HepG2 (cell line): ENCODE measurements around the gene GDF11. TPM values are rescaled to one million over a fixed set of nuclear protein-coding genes. Genes with fewer than 3 reads are reported as not detected.

ENCODE experiments used
- ETV5 ChIP-seq: IDR thresholded peaks from 2 replicates; pipeline ENCODE4 v1.6.1; 2018; ENCODE audit warnings: missing biosample characterization, missing genetic modification reagents, inconsistent platforms, borderline replicate concordance
- ETV6 ChIP-seq: sonication (generic); formaldehyde crosslinking; conservative IDR thresholded peaks from 2 replicates; pipeline ENCODE4 v1.4.0; 2020; ENCODE audit warnings: missing genetic modification reagents
- KAT2B ChIP-seq: fragments of 150-350 bp; IDR thresholded peaks from 2 replicates; pipeline ENCODE4 v1.6.1; 2014; ENCODE audit warnings: low read depth, low read length, borderline replicate concordance
- KDM6A ChIP-seq: IDR thresholded peaks from 2 replicates; pipeline ENCODE4 v1.6.1; 2016; ENCODE audit warnings: low read depth
- SP140L ChIP-seq: sonication (generic); formaldehyde crosslinking; IDR thresholded peaks from 2 replicates; pipeline ENCODE4 v1.4.0; 2020; ENCODE audit warnings: missing genetic modification reagents, borderline replicate concordance
- ZFP1 ChIP-seq: IDR thresholded peaks from 2 replicates; pipeline ENCODE4 v1.6.1; 2016
- ZNF124 ChIP-seq: sonication (generic); formaldehyde crosslinking; IDR thresholded peaks from 2 replicates; pipeline ENCODE4 v1.4.0; 2020; ENCODE audit warnings: missing genetic modification reagents
- polyA plus RNA-seq, 8 experiments: library from polyadenylated mRNA; depleted of rRNA in 3 of 8; stranded (reverse) in 7 of 8; unstranded in 1 of 8; fragments of >200 nt; fragmentation: Illumina TruSeq in 4 of 8; extraction: Trizol in 4 of 8; gene quantifications; 2 replicates each; pipeline versions ENCODE4 v1.2.1 to v1.2.3, GENCODE V29; 2011 to 2016; ENCODE audit warnings: low read depth in 4 of 8, missing spikeins in 1 of 8, mixed read lengths in 1 of 8; ENCODE audit not compliant: insufficient read depth in 1 of 8
- total RNA-seq, 5 experiments: library from RNA; depleted of rRNA; stranded (reverse); fragments of >200 nt; fragmentation: Illumina TruSeq; extraction: Trizol; gene quantifications; 2 replicates each; pipeline ENCODE4 v1.2.3, GENCODE V29; 2016; ENCODE audit warnings: low read depth in 1 of 5
- TF ChIP-seq, protein P1 (sequence below): sonication (generic); formaldehyde crosslinking; IDR thresholded peaks from 2 replicates; pipeline ENCODE4 v1.4.0; 2020; ENCODE audit warnings: missing genetic modification reagents
- TF ChIP-seq, protein P2 (sequence below): sonication (generic); formaldehyde crosslinking; IDR thresholded peaks from 2 replicates; pipeline ENCODE4 v1.5.1; 2020; ENCODE audit warnings: mild to moderate bottlenecking, missing genetic modification reagents, borderline replicate concordance
- TF ChIP-seq, protein P3 (sequence below): sonication (generic); formaldehyde crosslinking; IDR thresholded peaks from 2 replicates; pipeline ENCODE4 v1.5.0; 2020; ENCODE audit warnings: mild to moderate bottlenecking, missing genetic modification reagents
- TF ChIP-seq, protein P4 (sequence below): sonication (generic); formaldehyde crosslinking; IDR thresholded peaks from 2 replicates; pipeline ENCODE4 v1.8.1; 2023; ENCODE audit warnings: missing genetic modification reagents, inconsistent platforms, borderline replicate concordance
- TF ChIP-seq, protein P5 (sequence below): IDR thresholded peaks from 2 replicates; pipeline ENCODE4 v1.6.1; 2016; ENCODE audit warnings: low read depth, missing genetic modification reagents, missing compliant biosample characterization
- TF ChIP-seq, protein P6 (sequence below): IDR thresholded peaks from 2 replicates; pipeline ENCODE4 v1.6.1; 2016; ENCODE audit warnings: missing biosample characterization, missing genetic modification reagents, low read depth
- TF ChIP-seq, protein P7 (sequence below): sonication (generic); formaldehyde crosslinking; IDR thresholded peaks from 2 replicates; pipeline ENCODE4 v1.5.0; 2020; ENCODE audit warnings: missing genetic modification reagents

The GDF11 gene
- total and polyA plus RNA-seq, 2 of the 13 experiments (the other 11 are each of a cell fraction or from before 2014, with no cell fraction given) = 0.63 to 1.5 TPM

DNA sequence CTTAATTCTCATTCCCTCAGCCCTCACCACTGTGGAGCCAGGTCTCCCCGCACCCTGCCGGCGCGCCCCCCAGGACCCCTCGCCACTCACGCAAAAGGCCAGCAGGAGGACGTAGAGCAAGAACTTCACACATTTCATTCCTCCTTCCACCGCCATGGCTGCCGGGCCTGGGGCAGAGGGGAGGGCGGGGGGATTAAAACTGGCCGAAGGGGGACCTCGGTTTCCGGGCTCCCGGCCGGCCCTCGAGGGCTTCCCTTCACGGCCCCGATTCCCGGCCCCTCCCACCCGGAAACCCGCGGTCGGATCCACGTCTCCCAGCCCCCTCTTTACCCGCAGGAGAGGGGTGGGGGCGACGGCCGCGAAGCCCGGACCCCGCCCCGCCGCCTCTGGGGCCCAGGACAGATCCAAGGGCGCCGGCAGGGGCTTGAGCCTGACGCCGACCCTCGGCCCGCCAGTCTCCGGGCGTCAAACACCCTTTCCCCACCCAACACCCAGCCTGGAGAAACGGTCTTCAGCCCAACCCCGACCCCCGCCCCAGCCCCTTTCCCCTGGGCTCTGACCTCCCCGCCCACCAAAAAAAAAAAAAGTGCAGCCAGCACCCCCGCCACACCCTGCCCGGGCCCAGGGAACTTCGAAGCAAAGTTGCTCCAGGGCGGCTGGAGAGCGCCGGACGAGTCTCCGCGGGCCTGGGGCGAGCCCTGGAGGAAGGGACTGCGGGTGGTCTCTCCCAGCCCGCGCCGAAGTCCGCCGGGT, 14.6 kb upstream of the GDF11 start (continued):
- TF ChIP-seq, protein P1, sequence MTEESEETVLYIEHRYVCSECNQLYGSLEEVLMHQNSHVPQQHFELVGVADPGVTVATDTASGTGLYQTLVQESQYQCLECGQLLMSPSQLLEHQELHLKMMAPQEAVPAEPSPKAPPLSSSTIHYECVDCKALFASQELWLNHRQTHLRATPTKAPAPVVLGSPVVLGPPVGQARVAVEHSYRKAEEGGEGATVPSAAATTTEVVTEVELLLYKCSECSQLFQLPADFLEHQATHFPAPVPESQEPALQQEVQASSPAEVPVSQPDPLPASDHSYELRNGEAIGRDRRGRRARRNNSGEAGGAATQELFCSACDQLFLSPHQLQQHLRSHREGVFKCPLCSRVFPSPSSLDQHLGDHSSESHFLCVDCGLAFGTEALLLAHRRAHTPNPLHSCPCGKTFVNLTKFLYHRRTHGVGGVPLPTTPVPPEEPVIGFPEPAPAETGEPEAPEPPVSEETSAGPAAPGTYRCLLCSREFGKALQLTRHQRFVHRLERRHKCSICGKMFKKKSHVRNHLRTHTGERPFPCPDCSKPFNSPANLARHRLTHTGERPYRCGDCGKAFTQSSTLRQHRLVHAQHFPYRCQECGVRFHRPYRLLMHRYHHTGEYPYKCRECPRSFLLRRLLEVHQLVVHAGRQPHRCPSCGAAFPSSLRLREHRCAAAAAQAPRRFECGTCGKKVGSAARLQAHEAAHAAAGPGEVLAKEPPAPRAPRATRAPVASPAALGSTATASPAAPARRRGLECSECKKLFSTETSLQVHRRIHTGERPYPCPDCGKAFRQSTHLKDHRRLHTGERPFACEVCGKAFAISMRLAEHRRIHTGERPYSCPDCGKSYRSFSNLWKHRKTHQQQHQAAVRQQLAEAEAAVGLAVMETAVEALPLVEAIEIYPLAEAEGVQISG (CRISPR knock-in tag) = no peak
- TF ChIP-seq ETV5 = no peak; the same call in 1 of the 2 replicates
- TF ChIP-seq ZFP1 (CRISPR knock-in tag) = no peak
- TF ChIP-seq, protein P2, sequence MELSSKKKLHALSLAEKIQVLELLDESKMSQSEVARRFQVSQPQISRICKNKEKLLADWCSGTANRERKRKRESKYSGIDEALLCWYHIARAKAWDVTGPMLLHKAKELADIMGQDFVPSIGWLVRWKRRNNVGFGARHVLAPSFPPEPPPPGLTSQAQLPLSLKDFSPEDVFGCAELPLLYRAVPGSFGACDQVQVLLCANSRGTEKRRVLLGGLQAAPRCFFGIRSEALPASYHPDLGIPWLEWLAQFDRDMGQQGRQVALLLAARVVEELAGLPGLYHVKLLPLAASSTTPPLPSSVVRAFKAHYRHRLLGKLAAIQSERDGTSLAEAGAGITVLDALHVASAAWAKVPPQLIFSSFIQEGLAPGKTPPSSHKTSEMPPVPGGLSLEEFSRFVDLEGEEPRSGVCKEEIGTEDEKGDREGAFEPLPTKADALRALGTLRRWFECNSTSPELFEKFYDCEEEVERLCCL (CRISPR knock-in tag) = no peak
- no peak for TF ChIP-seq ETV6 (CRISPR knock-in tag)
- TF ChIP-seq, protein P3, sequence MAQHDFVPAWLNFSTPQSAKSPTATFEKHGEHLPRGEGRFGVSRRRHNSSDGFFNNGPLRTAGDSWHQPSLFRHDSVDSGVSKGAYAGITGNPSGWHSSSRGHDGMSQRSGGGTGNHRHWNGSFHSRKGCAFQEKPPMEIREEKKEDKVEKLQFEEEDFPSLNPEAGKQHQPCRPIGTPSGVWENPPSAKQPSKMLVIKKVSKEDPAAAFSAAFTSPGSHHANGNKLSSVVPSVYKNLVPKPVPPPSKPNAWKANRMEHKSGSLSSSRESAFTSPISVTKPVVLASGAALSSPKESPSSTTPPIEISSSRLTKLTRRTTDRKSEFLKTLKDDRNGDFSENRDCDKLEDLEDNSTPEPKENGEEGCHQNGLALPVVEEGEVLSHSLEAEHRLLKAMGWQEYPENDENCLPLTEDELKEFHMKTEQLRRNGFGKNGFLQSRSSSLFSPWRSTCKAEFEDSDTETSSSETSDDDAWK (CRISPR knock-in tag) = no peak
- TF ChIP-seq, protein P4, sequence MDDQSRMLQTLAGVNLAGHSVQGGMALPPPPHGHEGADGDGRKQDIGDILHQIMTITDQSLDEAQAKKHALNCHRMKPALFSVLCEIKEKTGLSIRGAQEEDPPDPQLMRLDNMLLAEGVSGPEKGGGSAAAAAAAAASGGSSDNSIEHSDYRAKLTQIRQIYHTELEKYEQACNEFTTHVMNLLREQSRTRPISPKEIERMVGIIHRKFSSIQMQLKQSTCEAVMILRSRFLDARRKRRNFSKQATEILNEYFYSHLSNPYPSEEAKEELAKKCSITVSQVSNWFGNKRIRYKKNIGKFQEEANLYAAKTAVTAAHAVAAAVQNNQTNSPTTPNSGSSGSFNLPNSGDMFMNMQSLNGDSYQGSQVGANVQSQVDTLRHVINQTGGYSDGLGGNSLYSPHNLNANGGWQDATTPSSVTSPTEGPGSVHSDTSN (CRISPR knock-in tag) = no peak
- TF ChIP-seq, protein P5, sequence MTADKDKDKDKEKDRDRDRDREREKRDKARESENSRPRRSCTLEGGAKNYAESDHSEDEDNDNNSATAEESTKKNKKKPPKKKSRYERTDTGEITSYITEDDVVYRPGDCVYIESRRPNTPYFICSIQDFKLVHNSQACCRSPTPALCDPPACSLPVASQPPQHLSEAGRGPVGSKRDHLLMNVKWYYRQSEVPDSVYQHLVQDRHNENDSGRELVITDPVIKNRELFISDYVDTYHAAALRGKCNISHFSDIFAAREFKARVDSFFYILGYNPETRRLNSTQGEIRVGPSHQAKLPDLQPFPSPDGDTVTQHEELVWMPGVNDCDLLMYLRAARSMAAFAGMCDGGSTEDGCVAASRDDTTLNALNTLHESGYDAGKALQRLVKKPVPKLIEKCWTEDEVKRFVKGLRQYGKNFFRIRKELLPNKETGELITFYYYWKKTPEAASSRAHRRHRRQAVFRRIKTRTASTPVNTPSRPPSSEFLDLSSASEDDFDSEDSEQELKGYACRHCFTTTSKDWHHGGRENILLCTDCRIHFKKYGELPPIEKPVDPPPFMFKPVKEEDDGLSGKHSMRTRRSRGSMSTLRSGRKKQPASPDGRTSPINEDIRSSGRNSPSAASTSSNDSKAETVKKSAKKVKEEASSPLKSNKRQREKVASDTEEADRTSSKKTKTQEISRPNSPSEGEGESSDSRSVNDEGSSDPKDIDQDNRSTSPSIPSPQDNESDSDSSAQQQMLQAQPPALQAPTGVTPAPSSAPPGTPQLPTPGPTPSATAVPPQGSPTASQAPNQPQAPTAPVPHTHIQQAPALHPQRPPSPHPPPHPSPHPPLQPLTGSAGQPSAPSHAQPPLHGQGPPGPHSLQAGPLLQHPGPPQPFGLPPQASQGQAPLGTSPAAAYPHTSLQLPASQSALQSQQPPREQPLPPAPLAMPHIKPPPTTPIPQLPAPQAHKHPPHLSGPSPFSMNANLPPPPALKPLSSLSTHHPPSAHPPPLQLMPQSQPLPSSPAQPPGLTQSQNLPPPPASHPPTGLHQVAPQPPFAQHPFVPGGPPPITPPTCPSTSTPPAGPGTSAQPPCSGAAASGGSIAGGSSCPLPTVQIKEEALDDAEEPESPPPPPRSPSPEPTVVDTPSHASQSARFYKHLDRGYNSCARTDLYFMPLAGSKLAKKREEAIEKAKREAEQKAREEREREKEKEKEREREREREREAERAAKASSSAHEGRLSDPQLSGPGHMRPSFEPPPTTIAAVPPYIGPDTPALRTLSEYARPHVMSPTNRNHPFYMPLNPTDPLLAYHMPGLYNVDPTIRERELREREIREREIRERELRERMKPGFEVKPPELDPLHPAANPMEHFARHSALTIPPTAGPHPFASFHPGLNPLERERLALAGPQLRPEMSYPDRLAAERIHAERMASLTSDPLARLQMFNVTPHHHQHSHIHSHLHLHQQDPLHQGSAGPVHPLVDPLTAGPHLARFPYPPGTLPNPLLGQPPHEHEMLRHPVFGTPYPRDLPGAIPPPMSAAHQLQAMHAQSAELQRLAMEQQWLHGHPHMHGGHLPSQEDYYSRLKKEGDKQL (CRISPR knock-in tag) = no peak
- no peak for TF ChIP-seq KAT2B
- TF ChIP-seq, protein P6, sequence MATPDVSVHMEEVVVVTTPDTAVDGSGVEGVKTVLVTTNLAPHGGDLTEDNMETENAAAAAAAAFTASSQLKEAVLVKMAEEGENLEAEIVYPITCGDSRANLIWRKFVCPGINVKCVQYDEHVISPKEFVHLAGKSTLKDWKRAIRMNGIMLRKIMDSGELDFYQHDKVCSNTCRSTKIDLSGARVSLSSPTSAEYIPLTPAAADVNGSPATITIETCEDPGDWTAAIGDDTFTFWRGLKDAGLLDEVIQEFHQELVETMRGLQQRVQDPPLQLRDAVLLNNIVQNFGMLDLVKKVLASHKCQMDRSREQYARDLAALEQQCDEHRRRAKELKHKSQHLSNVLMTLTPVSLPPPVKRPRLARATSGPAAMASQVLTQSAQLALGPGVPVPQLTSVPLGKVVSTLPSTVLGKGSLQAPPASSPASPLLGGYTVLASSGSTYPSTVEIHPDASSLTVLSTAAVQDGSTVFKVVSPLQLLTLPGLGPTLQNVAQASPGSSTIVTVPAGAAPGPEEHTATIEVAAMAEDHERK (CRISPR knock-in tag) = no peak
- TF ChIP-seq ZNF124 = no peak
- TF ChIP-seq SP140L (CRISPR knock-in tag) = no peak
- TF ChIP-seq, protein P7, sequence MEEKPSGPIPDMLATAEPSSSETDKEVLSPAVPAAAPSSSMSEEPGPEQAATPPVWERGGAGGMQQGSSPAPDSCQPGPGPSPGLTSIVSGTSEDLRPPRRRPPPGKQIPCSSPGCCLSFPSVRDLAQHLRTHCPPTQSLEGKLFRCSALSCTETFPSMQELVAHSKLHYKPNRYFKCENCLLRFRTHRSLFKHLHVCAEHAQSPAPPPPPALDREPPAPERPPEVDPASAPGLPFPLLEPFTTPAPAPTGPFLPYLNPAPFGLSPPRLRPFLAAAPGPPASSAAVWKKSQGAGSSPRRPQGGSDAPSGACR = no peak
- TF ChIP-seq KDM6A (CRISPR knock-in tag) = no peak
